NCI-H1092 treated with DMSO at 0.1 percent for 48 hours (cell line): ENCODE results near the gene ADCK2.
"Not testable (repeated sequence)": the region's sequence is repeated elsewhere in the genome, so short reads cannot be mapped to it uniquely, and the experiment has no call there.

ENCODE experiments used
- DNase-seq: peaks from one replicate; lab custom pipeline; 2025; lab: John Stamatoyannopoulos, UW

ADCK2 gene

DNA sequence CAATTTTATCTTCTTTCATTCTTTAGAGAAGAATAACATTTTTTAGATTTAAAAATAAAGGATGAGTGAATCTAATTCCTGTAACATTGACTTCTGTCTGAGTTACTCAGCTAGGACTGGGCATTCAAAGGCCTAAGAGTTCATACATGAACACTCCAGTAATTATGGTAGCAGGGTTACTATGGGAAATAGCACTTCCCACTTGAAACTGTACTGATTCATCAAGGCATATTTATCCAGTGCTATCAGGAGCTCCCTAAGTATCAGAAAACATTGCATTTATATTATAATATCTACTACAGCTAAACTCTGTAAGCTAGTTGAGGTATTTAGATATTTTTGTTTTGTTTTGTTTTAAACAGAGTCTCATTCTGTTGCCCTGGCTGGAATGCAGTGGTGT is 65.5 kb downstream of the ADCK2 start:
- no peak for DNase-seq

DNA sequence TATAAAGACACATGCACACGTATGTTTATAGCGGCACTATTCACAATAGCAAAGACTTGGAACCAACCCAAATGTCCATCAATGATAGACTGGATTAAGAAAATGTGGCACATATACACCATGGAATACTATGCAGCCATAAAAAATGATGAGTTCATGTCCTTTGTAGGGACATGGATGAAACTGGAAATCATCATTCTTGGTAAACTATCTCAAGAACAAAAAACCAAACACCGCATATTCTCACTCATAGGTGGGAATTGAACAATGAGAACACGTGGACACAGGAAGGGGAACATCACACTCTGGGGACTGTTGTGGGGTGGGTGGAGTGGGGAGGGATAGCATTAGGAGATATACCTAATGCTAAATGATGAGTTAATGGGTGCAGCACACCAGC is 70.5 kb downstream of the ADCK2 start:
- not testable (repeated sequence) for DNase-seq

DNA sequence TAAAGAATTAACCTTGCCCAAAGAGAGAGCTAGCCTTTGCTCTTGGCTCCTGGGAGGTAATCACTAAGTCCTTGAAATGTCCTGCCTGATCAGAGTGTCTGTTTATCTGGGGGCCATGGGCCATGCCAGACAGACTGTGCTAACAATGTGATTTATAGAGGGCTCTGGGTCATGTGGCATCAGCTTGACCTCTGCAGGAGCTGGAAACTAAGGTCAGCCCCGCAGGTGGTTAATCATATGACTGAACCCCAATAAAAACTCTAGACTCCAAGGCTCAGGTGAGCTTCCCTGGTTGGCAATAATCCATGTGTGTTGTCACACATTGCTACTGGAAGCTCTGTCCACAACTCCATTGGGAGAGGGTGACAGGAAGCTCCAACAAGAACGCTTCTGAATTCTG is 71.3 kb downstream of the ADCK2 start:
- no peak for DNase-seq
